GM12865 (cell line): ENCODE data around the gene UBASH3B.
"Not testable (repeated sequence)": the region's sequence is repeated elsewhere in the genome, so short reads cannot be mapped to it uniquely, and the experiment has no call there.

Source experiments
- DNase-seq: peaks from one replicate; pipeline ENCODE4 v3.0.0; 2010; ENCODE audit warnings: low read depth
- H3K4me3 ChIP-seq: 2 replicates; pipeline ENCODE4 v1.5.1; 2011; ENCODE audit warnings: mild to moderate bottlenecking, low read depth, low read length, control low read depth
- CTCF ChIP-seq: IDR thresholded peaks from 2 replicates; pipeline ENCODE4 v1.5.1; 2011; ENCODE audit warnings: low read length, control low read depth, low read depth, inconsistent platforms; ENCODE audit not compliant: insufficient read depth; ENCODE audit errors: missing control alignments

Gene UBASH3B

DNA sequence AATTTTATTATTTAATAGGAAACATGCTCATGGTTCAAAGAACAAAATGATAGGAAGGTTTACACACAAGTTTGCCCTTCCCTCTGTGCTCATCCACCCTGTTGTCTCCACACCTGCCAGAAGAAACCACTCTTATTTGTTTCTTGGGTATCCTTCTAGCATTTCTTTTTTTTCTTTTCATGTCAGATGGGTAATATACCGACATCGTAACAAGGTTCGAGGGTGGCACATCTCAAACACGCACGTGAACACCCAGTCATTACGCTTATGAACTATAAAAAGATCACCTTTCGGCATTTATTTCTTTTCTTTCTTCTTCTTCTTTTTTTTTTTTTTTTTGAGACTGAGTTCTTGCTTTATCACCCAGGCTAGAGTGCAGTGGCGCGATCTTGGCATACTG is 70.5 kb downstream of the UBASH3B start:
- DNase-seq: no peak
- H3K4me3 ChIP-seq: no peak overlapping the region
- no peak for TF ChIP-seq CTCF

GRCh38 chr11:122727101-122727929 is 71.8 kb downstream of the UBASH3B start:
- peak overlapping the region; percentile 15; the same call in 1 of the 2 replicates for H3K4me3 ChIP-seq
- no peak for TF ChIP-seq CTCF
- DNase-seq: peak; percentile 77

GRCh38 chr11:122728561-122728960 is 73.0 kb downstream of the UBASH3B start:
- no peak for TF ChIP-seq CTCF

DNA sequence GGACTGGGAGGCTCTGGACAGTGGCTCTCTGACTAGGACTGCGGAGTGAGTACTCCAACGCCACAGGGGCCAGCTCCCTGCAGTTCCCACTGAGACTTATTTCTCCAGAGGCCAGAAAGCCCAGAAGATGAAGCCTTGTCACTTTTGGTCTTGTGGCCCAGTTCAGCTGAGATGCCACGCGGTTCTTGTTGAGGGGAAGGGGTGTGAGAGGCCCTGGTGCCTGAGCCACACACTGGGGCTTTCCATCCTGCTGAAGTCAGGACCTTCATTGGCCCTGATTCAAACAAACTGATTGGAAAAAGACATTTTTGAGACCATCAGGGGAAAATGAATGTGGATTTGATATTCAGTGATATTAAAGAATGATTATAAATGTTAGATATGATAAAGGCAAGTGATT is 73.6 kb downstream of the UBASH3B start:
- DNase-seq: no peak
- no peak overlapping the region for H3K4me3 ChIP-seq
- no peak for TF ChIP-seq CTCF

More at GRCh38 chr11:122728561-122728960, 73.0 kb downstream of the UBASH3B start:
- no peak for DNase-seq
- H3K4me3 ChIP-seq: no peak overlapping the region

DNA sequence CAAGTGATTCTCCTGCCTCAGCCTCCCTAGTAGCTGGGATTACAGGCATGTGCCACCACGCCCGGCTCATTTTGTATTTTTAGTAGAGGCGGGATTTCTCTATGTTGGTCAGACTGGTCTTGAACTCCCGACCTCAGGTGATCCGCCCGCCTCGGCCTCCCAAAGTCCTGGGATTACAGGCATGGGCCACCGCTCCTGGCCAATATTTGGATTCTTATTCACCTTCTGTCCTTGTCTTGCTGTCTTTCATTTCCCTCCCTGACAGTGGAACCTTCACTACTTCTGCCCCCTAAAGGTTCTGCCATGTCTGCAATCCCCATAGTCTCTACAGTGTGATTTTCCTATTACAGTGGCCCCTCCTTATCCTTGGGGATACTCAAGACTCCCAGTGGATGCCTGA is 75.2 kb downstream of the UBASH3B start:
- not testable (repeated sequence) for DNase-seq, H3K4me3 ChIP-seq

- DNase-seq: no peak
- H3K4me3 ChIP-seq: no peak overlapping the region
- TF ChIP-seq CTCF: no peak
Observed at GRCh38 chr11:122731500-122731913, 76.0 kb downstream of the UBASH3B start.

GRCh38 chr11:122732342-122733315 is 77.1 kb downstream of the UBASH3B start:
- DNase-seq: no peak
- no peak for TF ChIP-seq CTCF
- no peak overlapping the region for H3K4me3 ChIP-seq
